Measurements from ENCODE around the gene NPEPL1. TPM values are rescaled to one million over a fixed set of nuclear protein-coding genes. Genes with fewer than 3 reads are reported as not detected.

NPEPL1 gene
- total RNA-seq, 1 donor from 2014 or later: 20.9 TPM

- no peak overlapping the region for H3K4me3 ChIP-seq (ENCODE audit: low read length in 3 of 3)
- peak overlapping the region in 1 of 3 donors; percentile 25 for H3K9ac ChIP-seq (ENCODE audit: low read depth in 1 of 3, low read length in 3 of 3)
- no peaks in the 10 kb centered on the region for H3K27me3 ChIP-seq (ENCODE audit: control insufficient read depth in 3 of 3, insufficient read depth in 3 of 3, low read length in 3 of 3)
- no peaks in the 10 kb centered on the region for H3K9me3 ChIP-seq (ENCODE audit: control insufficient read depth in 3 of 3, low read length in 3 of 3)
- peaks cover 19 to 24% (median 20%) of the 10 kb centered on the region in 3 donors for H3K4me1 ChIP-seq (ENCODE audit: control insufficient read depth in 3 of 3, insufficient read depth in 3 of 3, low read length in 3 of 3)
- peak overlapping the region; percentile 40 for H3K27ac ChIP-seq (ENCODE audit: low read depth, low read length)
- H3K36me3 ChIP-seq (ENCODE audit: control insufficient read depth in 3 of 3, insufficient read depth in 3 of 3, low read length in 3 of 3): peaks cover 72 to 77% (median 75%) of the 10 kb centered on the region in 3 donors
Measured at GRCh38 chr20:58697867-58698703, 5.5 kb downstream of the NPEPL1 start.

- Histone ChIP-seq H3K4me1 (ENCODE audit: control insufficient read depth in 3 of 3, insufficient read depth in 3 of 3, low read length in 3 of 3) (peaks cover 11 to 16% (median 12%) of the 10 kb centered on the region in 3 donors), H3K27ac (ENCODE audit: low read depth, low read length) (peak overlapping the region; percentile 40), H3K9me3 (ENCODE audit: control insufficient read depth in 3 of 3, low read length in 3 of 3) (no peaks in the 10 kb centered on the region)
Measured at GRCh38 chr20:58698741-58699622, 6.4 kb downstream of the NPEPL1 start.

GRCh38 chr20:58699623-58700107 lies 7.1 kb downstream of the NPEPL1 start:
- no peaks in the 10 kb centered on the region for H3K27me3 ChIP-seq (ENCODE audit: control insufficient read depth in 3 of 3, insufficient read depth in 3 of 3, low read length in 3 of 3)
- peaks cover 82 to 90% (median 84%) of the 10 kb centered on the region in 3 donors for H3K36me3 ChIP-seq (ENCODE audit: control insufficient read depth in 3 of 3, insufficient read depth in 3 of 3, low read length in 3 of 3)
- H3K4me1 ChIP-seq (ENCODE audit: control insufficient read depth in 3 of 3, insufficient read depth in 3 of 3, low read length in 3 of 3): peaks cover 5 to 9% (median 5%) of the 10 kb centered on the region in 3 donors
- H3K9ac ChIP-seq (ENCODE audit: low read depth in 1 of 3, low read length in 3 of 3): no peak overlapping the region
- H3K27ac ChIP-seq (ENCODE audit: low read depth, low read length): no peak overlapping the region
- no peak overlapping the region for H3K4me3 ChIP-seq (ENCODE audit: low read length in 3 of 3)
- H3K9me3 ChIP-seq (ENCODE audit: control insufficient read depth in 3 of 3, low read length in 3 of 3): no peaks in the 10 kb centered on the region

More at GRCh38 chr20:58698741-58699622, 6.4 kb downstream of the NPEPL1 start:
- no peak overlapping the region for H3K4me3 ChIP-seq (ENCODE audit: low read length in 3 of 3)
- no peaks in the 10 kb centered on the region for H3K27me3 ChIP-seq (ENCODE audit: control insufficient read depth in 3 of 3, insufficient read depth in 3 of 3, low read length in 3 of 3)
- H3K9ac ChIP-seq (ENCODE audit: low read depth in 1 of 3, low read length in 3 of 3): no peak overlapping the region
- peaks cover 81 to 86% (median 84%) of the 10 kb centered on the region in 3 donors for H3K36me3 ChIP-seq (ENCODE audit: control insufficient read depth in 3 of 3, insufficient read depth in 3 of 3, low read length in 3 of 3)

- H3K4me1 ChIP-seq (ENCODE audit: control insufficient read depth in 3 of 3, insufficient read depth in 3 of 3, low read length in 3 of 3): peaks cover 0 to 3% (median 3%) of the 10 kb centered on the region in 3 donors
- H3K4me3 ChIP-seq (ENCODE audit: low read length in 3 of 3): no peak overlapping the region
- H3K27me3 ChIP-seq (ENCODE audit: control insufficient read depth in 3 of 3, insufficient read depth in 3 of 3, low read length in 3 of 3): no peaks in the 10 kb centered on the region
- H3K9ac ChIP-seq (ENCODE audit: low read depth in 1 of 3, low read length in 3 of 3): no peak overlapping the region
- no peak overlapping the region for H3K27ac ChIP-seq (ENCODE audit: low read depth, low read length)
- H3K9me3 ChIP-seq (ENCODE audit: control insufficient read depth in 3 of 3, low read length in 3 of 3): no peaks in the 10 kb centered on the region
- peaks cover 77 to 84% (median 78%) of the 10 kb centered on the region in 3 donors for H3K36me3 ChIP-seq (ENCODE audit: control insufficient read depth in 3 of 3, insufficient read depth in 3 of 3, low read length in 3 of 3)
Measured at GRCh38 chr20:58700121-58700821, 7.7 kb downstream of the NPEPL1 start.

GRCh38 chr20:58700823-58701222 lies 8.2 kb downstream of the NPEPL1 start:
- peaks cover 71 to 83% (median 75%) of the 10 kb centered on the region in 3 donors for H3K36me3 ChIP-seq (ENCODE audit: control insufficient read depth in 3 of 3, insufficient read depth in 3 of 3, low read length in 3 of 3)
- H3K9ac ChIP-seq (ENCODE audit: low read depth in 1 of 3, low read length in 3 of 3): no peak overlapping the region
- no peak overlapping the region for H3K4me3 ChIP-seq (ENCODE audit: low read length in 3 of 3)
- no peaks in the 10 kb centered on the region for H3K9me3 ChIP-seq (ENCODE audit: control insufficient read depth in 3 of 3, low read length in 3 of 3)
- peaks cover 0 to 3% (median 3%) of the 10 kb centered on the region in 3 donors for H3K4me1 ChIP-seq (ENCODE audit: control insufficient read depth in 3 of 3, insufficient read depth in 3 of 3, low read length in 3 of 3)
- H3K27me3 ChIP-seq (ENCODE audit: control insufficient read depth in 3 of 3, insufficient read depth in 3 of 3, low read length in 3 of 3): no peaks in the 10 kb centered on the region
- H3K27ac ChIP-seq (ENCODE audit: low read depth, low read length): no peak overlapping the region

- no peaks in the 10 kb centered on the region for H3K9me3 ChIP-seq (ENCODE audit: control insufficient read depth in 3 of 3, low read length in 3 of 3)
- no peak overlapping the region for H3K9ac ChIP-seq (ENCODE audit: low read depth in 1 of 3, low read length in 3 of 3)
- peaks cover 0 to 3% (median 3%) of the 10 kb centered on the region in 3 donors for H3K4me1 ChIP-seq (ENCODE audit: control insufficient read depth in 3 of 3, insufficient read depth in 3 of 3, low read length in 3 of 3)
- H3K36me3 ChIP-seq (ENCODE audit: control insufficient read depth in 3 of 3, insufficient read depth in 3 of 3, low read length in 3 of 3): peaks cover 69 to 76% (median 69%) of the 10 kb centered on the region in 3 donors
- no peak overlapping the region for H3K27ac ChIP-seq (ENCODE audit: low read depth, low read length)
- H3K27me3 ChIP-seq (ENCODE audit: control insufficient read depth in 3 of 3, insufficient read depth in 3 of 3, low read length in 3 of 3): no peaks in the 10 kb centered on the region
- H3K4me3 ChIP-seq (ENCODE audit: low read length in 3 of 3): no peak overlapping the region
Measured at GRCh38 chr20:58701431-58702160, 9.0 kb downstream of the NPEPL1 start.

- Histone ChIP-seq H3K27ac (ENCODE audit: low read depth, low read length) (no peak overlapping the region), H3K9me3 (ENCODE audit: control insufficient read depth in 3 of 3, low read length in 3 of 3) (no peaks in the 10 kb centered on the region), H3K4me3 (ENCODE audit: low read length in 3 of 3) (no peak overlapping the region), H3K36me3 (ENCODE audit: control insufficient read depth in 3 of 3, insufficient read depth in 3 of 3, low read length in 3 of 3) (peaks cover 64 to 74% (median 64%) of the 10 kb centered on the region in 3 donors), H3K4me1 (ENCODE audit: control insufficient read depth in 3 of 3, insufficient read depth in 3 of 3, low read length in 3 of 3) (peaks cover 0 to 3% (median 3%) of the 10 kb centered on the region in 3 donors), H3K9ac (ENCODE audit: low read depth in 1 of 3, low read length in 3 of 3) (no peak overlapping the region), H3K27me3 (ENCODE audit: control insufficient read depth in 3 of 3, insufficient read depth in 3 of 3, low read length in 3 of 3) (no peaks in the 10 kb centered on the region)
Measured at GRCh38 chr20:58702161-58702510, 9.5 kb downstream of the NPEPL1 start.

GRCh38 chr20:58702859-58703648 lies 10.5 kb downstream of the NPEPL1 start:
- peaks cover 0 to 3% (median 3%) of the 10 kb centered on the region in 3 donors for H3K4me1 ChIP-seq (ENCODE audit: control insufficient read depth in 3 of 3, insufficient read depth in 3 of 3, low read length in 3 of 3)

More at GRCh38 chr20:58702859-58703648, 10.5 kb downstream of the NPEPL1 start:
- no peak overlapping the region for H3K9ac ChIP-seq (ENCODE audit: low read depth in 1 of 3, low read length in 3 of 3)
- no peaks in the 10 kb centered on the region for H3K9me3 ChIP-seq (ENCODE audit: control insufficient read depth in 3 of 3, low read length in 3 of 3)
- no peak overlapping the region for H3K27ac ChIP-seq (ENCODE audit: low read depth, low read length)
- peaks cover 54 to 67% (median 57%) of the 10 kb centered on the region in 3 donors for H3K36me3 ChIP-seq (ENCODE audit: control insufficient read depth in 3 of 3, insufficient read depth in 3 of 3, low read length in 3 of 3)
- H3K27me3 ChIP-seq (ENCODE audit: control insufficient read depth in 3 of 3, insufficient read depth in 3 of 3, low read length in 3 of 3): no peaks in the 10 kb centered on the region
- no peak overlapping the region for H3K4me3 ChIP-seq (ENCODE audit: low read length in 3 of 3)

Measured in skeletal muscle tissue (tissue), 4 donors.